ENCODE results near the gene UQCRC1.

GRCh38 chr3:48568476-48568875 lies 41.0 kb downstream of the UQCRC1 start:
- TF ChIP-seq CTCF (IDR thresholded peaks at IDR 0.05; ENCODE audit: low read depth, low read length, poor library complexity, severe bottlenecking) (no peak), EZH2phosphoT487 (IDR thresholded peaks at IDR 0.05; ENCODE audit: borderline replicate concordance, low read length) (no peak)
